CD4-positive, alpha-beta T cell treated with Interleukin-17A for 1 hour (primary cell): Measurements from ENCODE around the gene KHDRBS2.

ENCODE experiments used
- DNase-seq: peaks from one replicate; pipeline ENCODE4 v3.0.0-alpha.2; 2020

The KHDRBS2 gene

DNA sequence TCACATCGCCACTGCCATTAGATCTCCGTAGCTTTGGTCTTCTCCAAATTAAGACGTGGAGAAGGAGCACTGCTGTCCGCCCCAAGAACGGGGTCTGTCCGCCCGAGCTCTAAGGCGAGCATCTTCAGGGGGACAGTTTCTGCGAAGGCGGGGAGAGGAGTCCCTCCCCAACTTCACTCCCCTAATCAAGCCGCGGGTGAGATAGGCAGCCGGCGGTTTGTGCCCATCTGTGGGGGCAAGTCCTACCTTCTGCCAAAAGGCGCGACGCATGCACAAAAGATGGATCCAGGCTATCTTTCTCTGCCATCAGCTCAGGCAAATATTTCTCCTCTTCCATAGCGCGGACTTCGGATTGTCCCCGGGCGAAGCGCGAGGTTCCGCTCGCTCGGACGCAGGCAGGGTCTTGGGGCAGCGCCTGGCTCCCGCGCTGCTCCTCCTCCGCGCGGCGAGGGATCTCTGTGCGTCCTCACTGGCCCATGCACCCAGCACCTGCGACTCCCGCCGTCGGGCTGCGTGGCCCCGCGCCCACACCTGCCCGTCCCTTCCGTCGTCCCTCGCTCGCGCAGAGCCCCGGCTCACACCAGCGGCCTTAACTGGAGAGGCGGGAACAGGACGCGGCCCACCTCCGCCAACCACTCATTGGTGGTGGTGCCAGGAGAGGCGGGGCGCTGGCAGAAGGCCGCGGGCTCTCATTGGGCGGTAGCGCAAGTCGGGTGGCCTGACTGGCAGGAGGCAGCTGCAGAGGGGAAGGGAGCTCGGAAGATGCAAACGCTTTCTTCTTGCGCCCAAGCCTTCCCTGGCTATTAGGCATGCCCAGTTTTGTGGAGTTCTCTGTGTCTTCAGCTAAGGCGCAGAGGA lies at the start of gene KHDRBS2:
Gene KHDRBS2, minus strand, starts transcription at position 614 of the 858 bp plus-strand sequence.
- DNase-seq = peak; percentile 23

DNA sequence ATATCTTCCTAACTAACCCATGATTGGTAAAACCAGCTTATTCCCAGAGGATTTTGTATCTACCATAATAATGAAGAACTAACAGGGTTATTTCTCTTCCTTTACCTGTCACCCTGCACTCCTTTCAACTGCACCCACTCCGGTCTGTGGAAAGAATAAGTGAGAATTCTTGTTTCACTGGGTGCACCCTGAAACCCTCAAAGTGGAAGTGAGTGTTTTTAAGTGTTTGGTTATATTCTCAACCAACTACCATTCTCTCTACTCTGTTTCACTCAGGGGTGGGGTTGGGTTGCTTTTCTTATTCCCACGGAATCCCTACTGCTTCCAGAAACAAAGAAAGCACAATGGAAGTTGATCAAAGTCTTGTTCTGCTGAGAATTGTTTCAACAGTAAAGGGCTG lies 42.6 kb upstream of the KHDRBS2 start:
- no peak for DNase-seq

DNA sequence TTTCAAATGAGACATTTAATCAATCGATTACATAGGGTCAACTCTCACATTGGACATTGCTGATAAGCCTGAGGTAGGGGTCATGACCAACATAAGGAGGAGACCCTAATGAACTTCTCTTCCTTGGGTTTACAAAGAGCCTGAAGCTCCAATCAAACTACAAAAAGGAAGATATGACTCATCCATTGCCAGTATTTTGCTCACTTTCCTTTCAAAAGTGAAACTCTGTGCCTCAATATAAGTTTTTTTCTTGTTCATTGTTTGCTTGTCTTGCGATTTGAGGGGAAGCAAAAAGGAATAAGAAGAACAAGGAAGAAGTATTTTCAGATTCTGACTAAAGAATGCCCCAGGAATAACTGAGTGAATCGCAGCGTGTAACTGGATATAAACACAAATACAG lies 38.8 kb upstream of the KHDRBS2 start:
- DNase-seq = no peak

DNA sequence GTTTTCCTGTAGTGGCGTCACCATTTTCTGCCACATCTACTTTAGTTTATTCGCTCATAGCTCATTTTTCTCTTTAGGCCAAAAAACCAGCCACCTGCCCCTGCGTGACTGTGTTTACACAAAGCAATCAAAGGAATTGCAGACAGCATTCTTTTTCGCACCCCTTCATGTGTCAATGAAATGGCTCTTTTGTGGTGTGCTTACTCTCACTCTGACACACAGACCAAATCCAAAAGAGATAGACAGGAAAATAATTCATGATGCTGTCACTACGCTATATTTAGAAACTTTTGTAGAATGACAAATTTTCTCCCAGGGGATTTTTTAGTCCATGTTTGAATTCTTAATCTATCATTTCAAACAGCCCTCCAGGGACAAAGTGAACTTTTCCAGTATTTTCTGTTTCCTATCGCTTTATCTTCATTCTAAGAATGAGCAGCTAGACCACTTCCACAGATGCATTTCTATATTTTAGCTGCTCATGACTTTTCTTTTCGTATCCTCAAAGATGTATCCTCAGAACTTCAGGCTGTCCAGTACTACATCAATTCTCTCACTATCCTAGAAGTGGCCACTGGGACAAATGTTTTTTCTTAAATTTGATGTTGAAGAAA lies 37.9 kb upstream of the KHDRBS2 start:
- no peak for DNase-seq

DNA sequence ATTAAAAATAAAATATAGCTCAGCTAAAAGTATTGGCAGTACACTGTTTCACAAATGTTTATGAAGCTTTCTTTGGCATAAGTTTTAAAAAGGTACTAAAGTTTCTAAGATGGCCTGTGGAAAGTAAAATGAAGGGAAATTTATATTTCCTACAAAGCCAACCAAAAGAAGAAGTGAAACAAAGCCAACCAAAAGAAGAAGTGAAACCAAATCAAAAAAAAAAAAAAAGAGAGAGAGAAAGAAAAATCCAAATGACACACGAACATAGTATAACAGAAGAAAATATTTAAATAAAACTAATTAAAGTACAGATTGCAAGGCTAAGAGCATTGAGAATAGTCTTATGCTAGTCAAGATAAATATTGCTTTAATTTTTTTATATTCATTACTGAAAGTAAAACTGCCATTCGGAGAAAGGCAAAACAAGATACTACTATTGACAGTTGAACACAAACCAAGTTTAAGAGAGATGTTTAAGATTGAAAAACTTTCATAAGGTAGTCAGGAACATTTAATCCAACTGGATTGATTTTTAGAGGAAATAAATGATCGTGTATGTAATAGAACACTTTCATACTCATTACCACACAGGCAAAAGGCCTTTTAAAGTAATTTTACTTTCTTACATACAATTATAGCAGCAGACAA lies 12.8 kb upstream of the KHDRBS2 start:
- DNase-seq = no peak

DNA sequence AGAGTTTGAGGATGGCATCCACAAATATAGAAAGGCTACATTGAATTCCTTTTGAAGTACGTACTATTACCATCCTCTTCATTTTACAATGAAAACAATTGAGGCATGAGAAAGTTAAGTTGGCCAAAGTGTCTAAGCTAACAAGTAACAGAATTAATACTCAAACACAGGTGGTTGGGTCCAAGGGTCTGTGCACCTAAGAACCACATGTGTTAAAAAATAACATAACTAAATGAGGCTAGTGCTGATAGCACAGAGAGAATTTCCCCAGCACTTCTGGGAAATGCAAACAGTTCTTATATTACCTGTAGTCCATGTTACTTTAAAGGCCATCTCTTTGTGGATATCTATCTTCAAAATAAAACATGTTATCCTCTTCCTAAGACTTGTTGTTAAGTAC lies 10.5 kb upstream of the KHDRBS2 start:
- no peak for DNase-seq

DNA sequence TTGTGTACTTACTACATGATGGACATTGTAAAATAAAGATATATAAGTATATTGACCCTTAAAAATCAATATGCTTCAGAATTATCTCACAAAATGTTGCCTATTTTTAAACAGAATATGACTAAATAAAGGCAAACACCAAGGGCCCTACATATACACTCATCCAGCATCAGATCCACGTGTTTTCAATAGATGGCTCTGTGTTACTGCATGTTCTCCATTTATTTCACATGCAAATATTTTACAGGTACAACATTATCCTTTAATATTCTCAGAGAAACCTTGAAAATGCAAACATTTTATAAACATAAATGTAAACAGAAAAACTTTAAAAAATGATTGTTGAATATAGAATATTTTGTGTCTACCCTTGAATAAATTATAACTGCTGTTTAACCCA lies 2.9 kb upstream of the KHDRBS2 start:
- no peak for DNase-seq

DNA sequence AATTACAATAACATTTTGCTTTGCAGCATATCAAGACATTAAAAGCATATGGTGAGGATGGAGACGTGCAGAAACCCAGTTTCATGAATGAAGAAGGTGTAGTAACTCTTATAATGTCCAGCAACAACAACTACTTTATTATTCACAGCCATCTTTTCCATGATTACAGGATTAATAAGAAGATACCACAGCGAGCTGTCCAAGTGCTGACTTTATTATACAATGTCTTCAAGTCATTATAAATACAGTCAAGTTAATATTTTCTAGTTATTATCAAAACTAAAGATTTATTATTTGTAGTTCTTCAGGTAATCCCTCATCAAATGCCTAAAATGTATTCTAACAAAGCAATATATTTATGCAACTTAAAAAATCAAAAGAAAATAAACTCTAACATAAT lies 2.5 kb upstream of the KHDRBS2 start:
- DNase-seq = no peak

DNA sequence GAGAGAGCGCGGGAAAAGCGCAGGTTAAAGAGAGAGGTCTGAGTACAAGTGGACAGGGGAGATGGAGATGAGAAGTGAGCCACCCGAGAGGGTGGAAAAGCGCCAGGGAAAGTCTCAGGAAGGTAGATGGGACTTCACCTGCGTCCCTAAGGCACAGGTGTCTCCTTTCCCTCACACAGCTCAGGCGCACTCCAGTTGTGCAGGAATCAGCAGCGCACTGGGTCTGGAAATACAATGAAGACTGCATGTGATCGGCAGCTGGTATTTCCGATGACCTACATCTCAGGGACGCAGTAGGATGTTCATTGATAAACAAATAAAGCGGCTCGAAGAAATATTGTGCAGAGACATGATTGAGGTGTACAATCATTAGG lies 432 bp upstream of the KHDRBS2 start:
- no peak for DNase-seq

DNA sequence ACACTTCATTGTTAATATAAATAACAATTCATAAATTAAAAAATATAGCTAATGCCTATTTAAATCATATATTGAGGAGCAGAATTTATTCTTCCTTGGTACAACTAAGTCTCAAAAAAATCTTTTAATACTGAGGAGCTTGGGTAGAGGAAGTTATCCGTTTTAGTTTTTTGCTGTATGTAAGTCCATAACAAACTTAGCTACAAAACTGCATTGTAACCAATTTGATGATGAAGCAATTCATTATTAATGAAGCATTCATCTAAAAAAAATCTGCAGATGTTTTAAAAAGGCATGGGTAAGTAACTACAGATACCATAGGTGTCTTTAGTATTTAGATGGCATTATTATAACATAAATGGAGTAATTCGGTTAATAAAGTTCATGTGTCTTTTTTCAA lies 1.3 kb downstream of the KHDRBS2 start:
- no peak for DNase-seq

DNA sequence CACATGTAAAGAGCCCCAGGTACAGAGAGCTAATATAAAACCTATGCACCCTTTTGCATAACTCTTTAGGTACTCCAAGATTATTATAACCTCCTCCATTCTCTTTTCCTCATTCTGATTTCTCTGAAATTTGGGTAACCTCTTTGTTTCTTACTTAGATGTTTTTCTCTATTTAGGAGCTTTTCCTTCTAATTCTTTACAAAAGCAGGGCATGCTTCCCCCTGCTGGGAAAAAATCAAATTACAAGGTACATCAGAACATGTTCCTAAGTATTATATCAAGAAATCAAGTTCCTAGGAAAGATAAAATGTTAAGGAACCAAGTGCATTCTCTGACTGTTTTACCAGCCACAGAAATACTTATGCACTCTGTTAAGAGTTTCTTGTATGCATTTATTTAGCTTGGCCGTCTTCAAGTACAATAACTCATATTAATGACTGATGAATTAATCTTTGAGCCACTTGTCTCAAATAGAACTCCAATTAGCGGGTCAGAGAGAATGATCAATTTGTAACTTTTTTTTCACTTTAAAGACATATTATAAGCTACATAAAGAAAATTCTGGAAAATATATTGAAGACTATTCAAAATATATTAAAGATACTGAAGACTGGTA lies 2.1 kb downstream of the KHDRBS2 start:
- no peak for DNase-seq

DNA sequence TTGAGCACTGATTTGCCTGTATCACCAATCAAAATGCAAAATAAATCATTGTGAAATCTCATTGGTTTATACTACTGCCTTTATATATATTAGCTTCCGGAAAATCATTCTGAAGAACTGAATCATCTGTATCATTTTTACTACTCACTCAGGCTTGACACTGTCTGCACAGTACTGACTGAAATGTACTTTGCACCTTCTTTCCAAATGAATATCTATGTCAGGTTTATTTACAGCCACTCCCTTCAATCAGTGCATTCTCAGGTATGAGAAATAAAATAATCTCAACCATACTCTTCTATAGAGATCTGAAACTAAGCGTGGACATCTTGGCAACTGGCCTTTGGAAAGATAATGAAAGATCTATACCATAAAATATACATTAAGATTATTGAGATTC lies 2.7 kb downstream of the KHDRBS2 start:
- no peak for DNase-seq

DNA sequence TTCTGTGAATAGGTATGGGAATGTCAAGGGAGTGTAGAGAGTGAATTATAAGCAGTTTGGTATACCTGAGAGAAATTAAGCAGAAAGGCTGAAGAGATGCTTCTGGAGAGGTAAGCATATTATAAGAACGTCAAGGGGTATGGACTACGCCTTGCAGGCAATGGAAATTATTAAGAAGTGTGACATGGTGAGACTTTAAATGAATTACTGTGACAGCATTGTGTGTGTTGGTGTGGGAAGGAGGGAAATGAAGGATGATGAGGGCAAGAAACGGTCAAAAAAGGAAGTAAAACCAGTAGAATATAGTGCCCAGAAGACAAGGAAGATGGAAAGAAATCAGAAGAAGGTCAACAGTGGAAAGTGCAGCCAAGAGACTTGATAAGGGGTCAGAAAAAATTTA lies 5.9 kb downstream of the KHDRBS2 start:
- no peak for DNase-seq

DNA sequence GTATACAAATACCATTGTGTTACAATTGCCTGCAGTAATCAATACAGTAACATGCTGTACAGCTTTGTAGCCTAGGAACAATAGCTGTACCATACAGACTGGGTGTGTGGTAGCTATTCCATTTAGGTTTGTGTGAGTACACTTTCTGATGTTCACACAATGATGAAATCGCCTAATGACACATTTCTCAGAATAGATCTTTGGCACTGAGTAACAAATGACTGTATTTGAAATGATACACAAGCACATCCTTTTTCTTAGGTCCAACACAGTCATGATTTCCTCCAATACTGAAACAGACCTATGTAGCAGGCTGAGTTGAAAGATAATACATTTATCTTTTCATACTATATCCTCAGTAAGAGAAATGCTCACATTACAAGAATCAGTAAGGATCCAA lies 13.9 kb downstream of the KHDRBS2 start:
- DNase-seq = no peak

DNA sequence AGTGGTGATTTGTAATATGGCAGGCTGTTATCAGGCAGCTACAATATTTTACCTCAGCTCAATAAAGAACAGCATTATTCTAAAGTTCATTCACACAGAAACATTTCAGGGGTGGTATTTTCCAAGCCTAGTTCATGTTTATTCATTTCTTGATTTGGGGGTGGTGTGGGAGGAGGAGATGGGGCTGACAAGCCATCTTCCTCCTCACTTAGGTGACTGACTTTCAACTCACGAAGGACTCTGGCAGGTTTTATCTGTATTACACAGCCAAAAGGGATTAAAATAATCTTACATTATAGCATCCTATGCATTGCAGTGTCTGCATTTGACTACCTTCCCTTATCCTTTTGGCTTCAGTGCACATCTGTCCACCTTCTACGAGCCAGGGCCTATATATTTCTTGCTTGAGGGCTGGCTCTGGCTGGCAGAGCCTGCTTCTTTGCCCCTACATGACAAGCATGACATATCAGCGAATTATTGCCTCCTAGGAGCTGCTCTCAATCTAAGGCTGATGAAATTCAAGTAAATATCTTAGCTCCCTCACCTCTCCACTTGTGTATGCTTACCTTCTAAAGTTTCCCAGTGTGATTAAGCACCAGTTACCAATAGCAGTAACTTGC lies 20.0 kb downstream of the KHDRBS2 start:
- no peak for DNase-seq

DNA sequence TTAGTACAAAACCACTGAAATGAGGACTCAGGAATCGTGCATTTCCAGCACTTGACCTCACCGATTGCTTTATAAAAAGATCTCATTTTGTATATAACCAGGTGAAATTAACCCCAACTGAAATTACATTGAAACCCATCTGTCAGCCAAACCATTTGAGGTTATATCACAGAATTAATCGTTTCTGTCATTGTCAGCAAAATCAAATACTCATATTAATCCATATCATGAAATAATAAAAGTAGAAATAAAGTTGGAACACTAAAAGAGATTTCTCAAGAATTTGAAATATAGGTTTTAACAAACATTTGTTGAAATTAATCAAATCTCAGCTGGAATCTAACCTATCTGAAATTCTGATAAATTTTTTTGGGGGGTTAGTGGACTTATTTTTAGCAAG lies 23.7 kb downstream of the KHDRBS2 start:
- no peak for DNase-seq

DNA sequence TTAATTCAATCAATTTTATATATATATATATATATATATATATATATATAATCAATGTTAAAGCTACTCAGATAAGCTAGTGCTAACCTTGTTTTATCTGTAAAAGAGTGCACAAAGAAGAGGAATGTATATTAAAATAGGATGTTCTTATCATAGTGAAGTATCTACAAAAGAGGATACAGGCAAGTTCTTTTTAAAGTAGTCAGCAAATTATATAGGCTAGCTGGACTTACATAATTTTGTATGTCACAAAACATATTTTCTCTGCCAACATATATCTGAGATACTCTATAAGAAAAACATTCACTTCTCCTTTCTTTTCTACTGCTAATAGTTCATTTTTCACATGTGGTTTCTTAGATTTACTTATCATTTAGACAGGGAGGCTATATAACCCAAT lies 39.9 kb downstream of the KHDRBS2 start:
- DNase-seq = no peak

DNA sequence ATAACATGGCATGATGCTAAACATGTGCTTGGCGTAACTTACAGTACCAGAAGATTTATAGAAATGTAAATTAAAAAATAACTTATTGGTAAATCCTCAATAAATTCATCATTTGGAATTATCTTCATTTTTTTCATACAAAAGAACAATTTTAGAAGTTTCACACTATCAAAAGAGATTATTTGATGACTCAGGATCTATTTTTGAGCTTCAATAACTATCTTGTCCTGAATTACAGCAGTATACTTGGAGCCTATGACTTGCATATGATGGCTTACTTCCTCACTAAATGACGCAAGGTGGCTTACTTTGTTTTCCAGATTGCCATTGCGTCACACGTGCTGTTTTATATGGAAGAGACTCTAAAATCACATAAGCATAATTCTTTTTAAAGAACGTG lies 49.2 kb downstream of the KHDRBS2 start:
- no peak for DNase-seq

DNA sequence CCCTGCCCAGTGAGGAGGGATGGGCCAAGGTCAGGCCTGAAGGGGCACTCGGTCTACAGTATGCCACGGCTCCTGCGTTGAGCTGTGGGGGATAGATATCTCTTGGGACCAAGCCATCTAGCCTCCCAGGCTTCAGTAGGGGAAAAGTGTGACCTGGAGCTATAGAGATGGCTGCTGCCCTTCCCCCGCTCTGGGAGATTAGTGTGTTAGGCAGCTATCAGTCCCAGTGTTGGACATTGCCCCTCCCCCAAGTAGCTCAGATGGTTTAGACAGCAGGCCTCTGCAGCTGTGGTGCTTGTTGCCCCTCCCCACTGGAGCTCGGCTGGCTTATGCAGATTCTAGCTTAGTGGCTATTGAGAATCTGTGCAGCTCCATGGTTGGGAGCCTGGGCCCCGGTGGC lies 56.8 kb downstream of the KHDRBS2 start:
- no peak for DNase-seq

DNA sequence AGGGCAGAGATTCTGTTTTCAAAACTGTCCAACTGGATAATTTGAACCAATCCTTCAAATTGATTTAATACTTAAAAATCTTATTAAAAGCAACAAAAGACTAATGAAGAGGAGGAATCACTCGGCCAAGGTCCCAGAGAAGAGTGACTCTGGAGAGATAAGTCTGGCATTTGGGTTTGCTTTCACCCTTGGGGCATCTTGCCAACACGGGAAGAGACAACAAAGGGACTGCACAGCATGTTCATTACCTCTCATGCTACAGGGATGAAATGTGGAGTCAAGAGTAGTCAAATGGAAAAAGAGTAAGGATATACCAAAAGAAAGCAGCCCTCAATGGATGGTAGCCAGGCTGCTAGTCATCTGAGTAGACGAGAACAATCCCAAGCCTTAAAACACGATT lies 68.2 kb downstream of the KHDRBS2 start:
- no peak for DNase-seq

DNA sequence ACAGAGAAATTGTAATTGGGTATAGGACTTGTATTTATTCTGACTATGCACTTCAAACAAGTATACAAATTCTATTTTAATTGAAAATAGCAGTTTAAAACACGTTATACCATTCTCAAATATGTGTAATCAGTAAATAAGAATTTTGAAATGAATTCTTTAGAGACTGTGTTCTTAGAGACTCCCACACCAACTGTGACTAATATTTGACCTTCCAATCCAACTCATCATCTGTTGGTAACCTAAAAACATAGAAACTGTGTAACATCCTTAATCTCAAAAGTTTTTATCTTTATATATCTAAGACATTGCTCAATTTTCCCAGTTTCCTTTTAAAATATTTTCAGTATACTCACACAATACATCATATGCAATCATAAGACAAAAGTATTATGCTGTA lies 83.9 kb downstream of the KHDRBS2 start:
- no peak for DNase-seq

DNA sequence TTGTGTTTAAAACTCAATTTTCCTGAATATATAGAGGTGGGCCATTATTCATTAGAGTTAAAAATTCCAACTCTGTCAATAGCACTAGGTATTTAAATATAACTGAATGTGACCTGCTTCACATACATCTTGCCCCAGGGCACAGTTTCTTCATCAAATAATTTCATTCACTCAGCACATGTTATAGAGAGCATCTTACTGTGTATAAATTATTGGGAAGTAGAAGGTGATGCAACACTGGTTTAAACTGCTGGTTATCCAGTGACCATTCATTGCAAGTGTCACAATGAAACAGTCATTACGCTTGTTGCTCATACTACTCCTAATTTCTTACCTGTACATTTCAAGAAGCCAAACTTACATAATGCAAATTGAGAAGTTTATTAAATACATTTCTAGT lies 93.4 kb downstream of the KHDRBS2 start:
- DNase-seq = no peak

DNA sequence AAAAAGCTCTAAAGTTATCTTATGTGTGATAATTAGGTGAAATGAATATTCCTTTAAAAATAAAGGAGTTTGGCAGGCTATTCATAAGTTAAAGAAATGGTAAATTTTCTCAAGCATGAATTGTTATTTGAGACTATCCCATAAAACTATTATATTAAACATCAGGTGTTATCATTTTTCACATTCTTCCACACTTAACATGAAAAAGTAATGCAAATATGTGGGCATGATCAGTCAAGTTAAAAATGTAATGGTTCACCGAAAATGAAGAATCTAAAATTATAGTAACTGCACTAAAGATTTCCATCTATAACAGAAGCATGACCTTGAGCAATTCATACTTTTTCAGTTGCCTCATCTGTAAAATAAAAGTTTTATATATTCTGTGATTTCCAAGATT lies 110.8 kb downstream of the KHDRBS2 start:
- no peak for DNase-seq
